Type B pancreatic cell (in vitro differentiated cells): Measurements from ENCODE around the gene UROS. TPM values are rescaled to one million over a fixed set of nuclear protein-coding genes. Genes with fewer than 3 reads are reported as not detected.

Experiments
- DNase-seq: peaks from one replicate; pipeline ENCODE4 v3.0.0; 2021; ENCODE audit warnings: mixed read lengths; ENCODE audit not compliant: unreplicated experiment; ENCODE audit errors: extremely low spot score
- H3K27ac Mint-ChIP-seq: 2 replicates; pipeline ENCODE4 v1.8.0; 2021; ENCODE audit warnings: mild to moderate bottlenecking, mixed read lengths
- H3K27me3 Mint-ChIP-seq: 2 replicates; pipeline ENCODE4 v1.8.0; 2021; ENCODE audit warnings: mixed read lengths
- H3K36me3 Mint-ChIP-seq: 2 replicates; pipeline ENCODE4 v1.8.0; 2021; ENCODE audit warnings: mixed read lengths
- H3K4me1 Mint-ChIP-seq: one replicate; pipeline ENCODE4 v1.8.0; 2021; ENCODE audit warnings: mixed read lengths; ENCODE audit not compliant: unreplicated experiment
- H3K4me3 Mint-ChIP-seq: 2 replicates; pipeline ENCODE4 v1.8.0; 2021; ENCODE audit warnings: mild to moderate bottlenecking, mixed read lengths
- H3K9me3 Mint-ChIP-seq: 2 replicates; pipeline ENCODE4 v1.8.0; 2021; ENCODE audit warnings: mixed read lengths
- total RNA-seq: library from RNA; stranded (reverse); gene quantifications from 2 replicates; pipeline ENCODE4 v1.2.1, GENCODE V29; 2021; ENCODE audit warnings: low replicate concordance
- TF ChIP-seq, protein P1 (sequence below): fragments of 200-600 bp; sonication (generic); conservative IDR thresholded peaks from 2 replicates; pipeline ENCODE4 v1.5.0; 2021; ENCODE audit warnings: antibody characterized with exemption, mild to moderate bottlenecking

The UROS gene
- total RNA-seq, 1 donor from 2014 or later, result 52.5 TPM

DNA sequence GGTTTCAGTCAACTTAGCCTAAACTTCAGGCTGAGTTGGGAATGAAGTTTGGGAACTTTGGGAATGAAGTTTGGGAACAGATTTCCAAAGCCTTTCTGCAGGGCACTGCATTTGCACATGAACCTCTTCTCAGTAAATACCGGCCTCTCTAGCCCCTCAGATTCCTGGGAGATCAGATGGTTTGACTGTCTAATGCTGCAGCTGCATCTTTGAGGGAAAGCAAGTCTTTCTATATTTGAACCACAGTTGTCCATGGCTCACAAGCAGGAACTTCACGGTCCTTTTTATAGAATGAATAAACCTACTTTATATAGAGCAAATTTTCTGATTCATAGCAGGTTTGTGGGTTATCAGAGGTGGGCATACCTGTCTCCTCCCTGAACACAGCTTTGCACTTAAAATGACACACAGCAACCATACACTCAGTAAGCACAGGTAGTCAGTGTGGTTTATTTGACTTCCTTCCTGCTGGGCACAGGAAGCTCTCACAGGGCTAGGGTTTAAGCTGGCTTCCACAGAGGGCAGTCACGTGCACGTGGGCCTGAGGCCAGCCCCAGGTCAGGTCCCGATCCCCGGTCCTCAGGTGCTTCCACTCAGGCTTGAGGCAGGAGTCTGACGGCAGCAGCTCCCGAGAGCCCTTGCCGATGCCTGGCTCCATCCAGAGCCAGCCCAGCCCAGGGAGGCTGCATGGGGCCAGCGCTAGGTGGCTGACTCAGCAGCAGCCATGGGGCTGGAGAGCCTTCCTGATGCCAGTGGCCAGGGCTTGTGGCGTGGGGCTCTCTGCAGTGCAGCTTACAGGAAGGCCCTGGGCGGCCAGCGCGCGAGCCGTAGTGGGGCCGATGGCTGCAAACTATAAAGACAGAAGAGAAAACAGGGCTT, 34.7 kb downstream of the UROS start:
- TF ChIP-seq, protein P1, sequence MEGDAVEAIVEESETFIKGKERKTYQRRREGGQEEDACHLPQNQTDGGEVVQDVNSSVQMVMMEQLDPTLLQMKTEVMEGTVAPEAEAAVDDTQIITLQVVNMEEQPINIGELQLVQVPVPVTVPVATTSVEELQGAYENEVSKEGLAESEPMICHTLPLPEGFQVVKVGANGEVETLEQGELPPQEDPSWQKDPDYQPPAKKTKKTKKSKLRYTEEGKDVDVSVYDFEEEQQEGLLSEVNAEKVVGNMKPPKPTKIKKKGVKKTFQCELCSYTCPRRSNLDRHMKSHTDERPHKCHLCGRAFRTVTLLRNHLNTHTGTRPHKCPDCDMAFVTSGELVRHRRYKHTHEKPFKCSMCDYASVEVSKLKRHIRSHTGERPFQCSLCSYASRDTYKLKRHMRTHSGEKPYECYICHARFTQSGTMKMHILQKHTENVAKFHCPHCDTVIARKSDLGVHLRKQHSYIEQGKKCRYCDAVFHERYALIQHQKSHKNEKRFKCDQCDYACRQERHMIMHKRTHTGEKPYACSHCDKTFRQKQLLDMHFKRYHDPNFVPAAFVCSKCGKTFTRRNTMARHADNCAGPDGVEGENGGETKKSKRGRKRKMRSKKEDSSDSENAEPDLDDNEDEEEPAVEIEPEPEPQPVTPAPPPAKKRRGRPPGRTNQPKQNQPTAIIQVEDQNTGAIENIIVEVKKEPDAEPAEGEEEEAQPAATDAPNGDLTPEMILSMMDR, result no peak
- DNase-seq, result peak; percentile 55
- H3K4me1 Mint-ChIP-seq, result no peaks in the 10 kb centered on the region
- no peaks in the 10 kb centered on the region for H3K9me3 Mint-ChIP-seq
- H3K27me3 Mint-ChIP-seq, result no peaks in the 10 kb centered on the region
- no peak overlapping the region for H3K27ac Mint-ChIP-seq
- H3K4me3 Mint-ChIP-seq, result no peak overlapping the region
- peaks cover 25% of the 10 kb centered on the region for H3K36me3 Mint-ChIP-seq

DNA sequence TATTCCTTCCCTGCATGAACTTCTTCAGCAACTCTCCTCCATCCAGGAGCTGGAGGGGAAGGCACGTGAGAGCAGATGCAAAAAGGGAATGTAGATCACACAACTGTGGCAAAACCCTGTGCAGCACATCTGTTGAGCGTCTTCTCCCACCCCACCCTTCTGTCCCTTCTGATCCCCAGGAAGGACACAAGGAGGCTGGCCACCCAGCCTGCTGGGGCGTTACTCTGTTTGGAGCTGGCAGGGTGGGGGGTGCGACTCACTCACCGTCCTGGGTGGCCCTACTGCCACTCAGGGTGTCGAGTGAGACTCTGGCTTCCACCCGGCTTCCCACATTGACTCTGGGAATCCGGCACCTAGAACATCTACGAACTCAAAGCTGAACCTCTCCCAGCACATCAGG, 37.3 kb downstream of the UROS start:
- no peak for DNase-seq
- Mint-ChIP-seq H3K4me1 (no peaks in the 10 kb centered on the region), H3K27ac (no peak overlapping the region), H3K9me3 (no peaks in the 10 kb centered on the region), H3K4me3 (no peak overlapping the region), H3K36me3 (peaks cover 17% of the 10 kb centered on the region), H3K27me3 (no peaks in the 10 kb centered on the region)
- TF ChIP-seq, protein P1, result no peak

DNA sequence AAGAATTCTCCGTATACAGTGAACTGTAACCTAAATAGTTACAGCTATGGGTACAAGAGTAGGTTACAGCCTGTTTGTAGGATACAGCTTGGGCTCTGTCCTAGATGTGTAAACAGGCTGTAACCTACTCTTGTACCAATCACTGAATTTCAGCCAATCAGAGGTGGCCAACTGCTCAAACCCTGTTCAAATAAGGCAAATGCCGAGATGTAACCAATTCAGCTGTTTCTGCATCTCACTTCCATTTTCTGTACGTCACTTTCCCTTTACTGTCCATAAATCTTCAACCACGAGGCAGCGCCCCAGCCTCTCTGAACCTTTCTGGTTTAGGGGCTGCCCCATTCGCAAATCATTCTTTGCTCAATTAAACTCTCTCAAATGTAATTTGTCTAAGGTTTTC, 39.1 kb downstream of the UROS start:
- TF ChIP-seq, protein P1, result no peak
- H3K27ac Mint-ChIP-seq, result no peak overlapping the region
- H3K9me3 Mint-ChIP-seq, result no peaks in the 10 kb centered on the region
- no peak overlapping the region for H3K4me3 Mint-ChIP-seq
- H3K27me3 Mint-ChIP-seq, result no peaks in the 10 kb centered on the region
- H3K36me3 Mint-ChIP-seq, result peaks cover 12% of the 10 kb centered on the region
- DNase-seq, result no peak
- no peaks in the 10 kb centered on the region for H3K4me1 Mint-ChIP-seq

DNA sequence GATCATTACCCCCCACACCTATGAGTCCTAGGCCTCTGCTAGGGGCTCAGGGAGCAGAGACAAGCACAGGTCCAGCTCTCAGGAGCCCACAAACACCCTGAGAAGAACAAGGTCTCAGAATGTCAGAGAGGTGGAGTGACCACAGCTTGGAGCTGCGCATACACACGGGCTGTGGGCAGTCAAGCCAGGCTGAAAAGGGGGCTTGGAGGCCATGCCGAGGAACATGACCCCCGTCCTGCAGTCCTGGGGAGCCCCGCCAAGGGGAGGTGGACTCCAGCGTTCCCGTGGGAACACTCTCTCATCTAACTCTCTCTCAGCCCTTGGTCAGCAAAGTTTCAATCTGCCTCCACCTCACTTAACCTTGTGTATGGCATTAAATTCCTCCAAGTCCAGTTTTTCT, 39.6 kb downstream of the UROS start:
- peak; percentile 51 for DNase-seq
- H3K27me3 Mint-ChIP-seq, result no peaks in the 10 kb centered on the region
- TF ChIP-seq, protein P1, result no peak
- H3K9me3 Mint-ChIP-seq, result no peaks in the 10 kb centered on the region
- H3K36me3 Mint-ChIP-seq, result peaks cover 12% of the 10 kb centered on the region
- no peak overlapping the region for H3K27ac Mint-ChIP-seq
- H3K4me1 Mint-ChIP-seq, result no peaks in the 10 kb centered on the region
- no peak overlapping the region for H3K4me3 Mint-ChIP-seq

DNA sequence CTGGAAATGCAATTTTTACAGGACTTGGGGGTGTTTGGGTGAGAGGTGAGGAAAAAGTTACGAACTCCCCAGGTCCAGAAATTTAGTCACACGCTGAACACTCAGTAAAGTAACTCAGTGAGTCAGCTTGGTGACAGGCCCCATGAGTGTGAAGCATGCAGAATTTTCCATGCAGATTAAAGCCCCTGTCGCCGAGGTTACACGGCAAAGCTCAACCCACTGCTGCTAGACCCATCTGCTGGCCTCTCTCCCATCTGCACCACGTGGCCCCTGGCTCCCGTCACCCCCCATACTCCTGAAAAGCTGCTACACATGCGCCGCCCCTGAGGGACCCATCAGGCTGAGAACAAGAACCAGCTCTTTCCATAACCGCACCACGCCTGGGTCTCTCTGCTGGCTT, 40.4 kb downstream of the UROS start:
- H3K9me3 Mint-ChIP-seq, result no peaks in the 10 kb centered on the region
- H3K27ac Mint-ChIP-seq, result no peak overlapping the region
- no peak overlapping the region for H3K4me3 Mint-ChIP-seq
- no peak for DNase-seq
- TF ChIP-seq, protein P1, result no peak
- no peaks in the 10 kb centered on the region for H3K27me3 Mint-ChIP-seq
- peaks cover 9% of the 10 kb centered on the region for H3K36me3 Mint-ChIP-seq
- H3K4me1 Mint-ChIP-seq, result no peaks in the 10 kb centered on the region
